Stomach (tissue), 4 donors: ENCODE measurements around the gene CXXC1.

Source experiments
- CTCF ChIP-seq, 7 experiments: fragments of 450-650 bp in 4 of 7; fragments of 200-600 bp in 3 of 7; sonication (generic) in 3 of 7; IDR thresholded peaks; one replicate each; pipeline ENCODE4 v1.5.1; 2016 to 2019; ENCODE audit warnings: antibody characterized with exemption in 7 of 7, control low read depth in 2 of 7, mild to moderate bottlenecking in 1 of 7
- EP300 ChIP-seq: sonication (generic); formaldehyde crosslinking; IDR thresholded peaks from one replicate; pipeline ENCODE4 v1.6.1; 2017; ENCODE audit warnings: antibody characterized with exemption
- POLR2A ChIP-seq, 4 donors: fragments of 450-650 bp; IDR thresholded peaks; one replicate each; pipeline ENCODE4 v1.6.1; 2016; ENCODE audit warnings: antibody characterized with exemption in 4 of 4, control low read depth in 2 of 4, mild to moderate bottlenecking in 1 of 4, moderate library complexity in 1 of 4
- POLR2AphosphoS5 ChIP-seq, 3 donors: sonication (generic); formaldehyde crosslinking; IDR thresholded peaks; one replicate each; pipeline ENCODE4 v1.6.1; 2016; ENCODE audit warnings: antibody characterized with exemption in 3 of 3

DNA sequence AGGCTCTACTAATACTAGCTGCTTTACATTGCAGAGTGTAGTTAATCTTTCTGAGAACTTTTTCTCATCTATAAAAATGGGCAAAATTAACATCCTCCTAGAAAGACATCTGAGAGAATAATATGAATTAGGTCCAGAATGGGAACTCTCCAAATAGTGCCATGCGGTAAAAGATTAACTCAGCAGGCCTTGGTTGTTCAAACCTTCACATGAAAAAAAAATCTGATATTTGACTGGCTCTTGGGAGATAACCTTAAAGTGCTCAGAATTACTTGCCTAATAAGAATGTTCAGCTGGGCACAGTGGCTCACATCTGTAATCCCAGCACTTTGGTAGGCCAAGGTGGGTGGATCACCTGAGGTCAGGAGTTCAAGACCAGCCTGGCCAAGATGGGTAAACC lies 5.5 kb upstream of the CXXC1 start:
- TF ChIP-seq CTCF (IDR thresholded peaks at IDR 0.05) (no peak), POLR2AphosphoS5 (IDR thresholded peaks at IDR 0.05) (no peak), POLR2A (IDR thresholded peaks at IDR 0.05) (no peak), EP300 (no peak)
